NT2/D1 (cell line): ENCODE results near the gene TPCN2.

Experiments
- SUZ12 ChIP-seq: IDR thresholded peaks from 2 replicates; pipeline ENCODE4 v1.6.1; 2011; ENCODE audit not compliant: insufficient read length, insufficient read depth; ENCODE audit errors: extremely low read depth
- YY1 ChIP-seq: IDR thresholded peaks from 2 replicates; pipeline ENCODE4 v1.6.1; 2011; ENCODE audit not compliant: insufficient read length, insufficient read depth
- ZNF274 ChIP-seq: IDR thresholded peaks from 2 replicates; pipeline ENCODE4 v1.6.1; 2011; ENCODE audit warnings: mild to moderate bottlenecking, low read depth, low read length

DNA sequence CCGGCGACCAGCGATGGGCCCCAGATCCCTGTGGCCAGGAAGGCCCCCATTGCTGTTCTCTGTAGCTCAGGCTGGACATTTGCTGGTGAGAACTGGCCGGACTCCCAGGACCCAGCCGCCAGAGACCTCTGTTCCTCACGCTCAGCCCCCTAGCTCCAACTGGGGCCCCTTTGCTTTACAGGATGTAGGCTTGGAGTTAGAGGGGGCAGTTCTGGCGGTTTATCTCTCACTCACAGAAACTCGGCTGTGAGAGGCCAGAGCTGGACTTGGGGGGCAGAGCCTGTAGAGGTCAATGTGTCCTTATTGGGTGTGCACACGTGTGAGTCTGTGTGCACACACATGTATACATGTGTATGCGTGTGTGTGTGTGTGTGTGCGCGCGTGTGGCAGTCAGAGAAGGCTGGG is 107.5 kb downstream of the TPCN2 start:
- TF ChIP-seq YY1 (no peak), SUZ12 (no peak), ZNF274 (no peak)
